A673 (cell line): ENCODE measurements around the gene ADAMTSL3. TPM values are rescaled to one million over a fixed set of nuclear protein-coding genes. Genes with fewer than 3 reads are reported as not detected.

ENCODE experiments used
- BruUV-seq: library from RNA; stranded (reverse); fragments of 400-500 nt; replicated peaks from 2 replicates; lab custom pipeline; 2021; lab: Mats Ljungman, UMichigan
- CTCF ChIA-PET: fragments of 300-600 bp; sonication (Branson Sonifier 250); formaldehyde crosslinking; loops from one replicate; lab custom pipeline; 2022; ENCODE audit warnings: antibody characterized with exemption; lab: Charles Lee
- POLR2A ChIA-PET: fragments of 300-600 bp; sonication (Branson Sonifier 250); formaldehyde crosslinking; loops from one replicate; lab custom pipeline; 2022; ENCODE audit warnings: antibody characterized with exemption; ENCODE audit not compliant: low non-redundant PET; lab: Charles Lee
- DNase-seq: peaks from one replicate; pipeline ENCODE4 v3.0.0-alpha.2; 2015; ENCODE audit warnings: low spot score
- H3K27ac ChIP-seq: fragments of 200-600 bp; sonication (generic); 2 replicates; pipeline ENCODE4 v1.5.1; 2016; ENCODE audit warnings: mixed run types, low read depth, mild to moderate bottlenecking, mixed read lengths, antibody characterized with exemption, low read length; ENCODE audit not compliant: poor library complexity, severe bottlenecking
- H3K27me3 ChIP-seq: fragments of 200-600 bp; sonication (generic); replicated peaks from 2 replicates; pipeline ENCODE4 v1.6.1; 2017; ENCODE audit warnings: mixed run types, low read depth, mild to moderate bottlenecking, mixed read lengths, antibody characterized with exemption, low read length; ENCODE audit not compliant: insufficient read depth, poor library complexity
- H3K36me3 ChIP-seq: fragments of 200-600 bp; sonication (generic); 2 replicates; pipeline ENCODE4 v1.6.1; 2016; ENCODE audit warnings: mixed run types, mild to moderate bottlenecking, mixed read lengths, antibody characterized with exemption, low read length; ENCODE audit not compliant: insufficient read depth, poor library complexity, severe bottlenecking
- H3K4me1 ChIP-seq: fragments of 200-600 bp; sonication (generic); 2 replicates; pipeline ENCODE4 v1.6.1; 2017; ENCODE audit warnings: mixed run types, mild to moderate bottlenecking, mixed read lengths, antibody characterized with exemption, low read length; ENCODE audit not compliant: insufficient read depth, poor library complexity, severe bottlenecking
- H3K4me3 ChIP-seq: fragments of 200-600 bp; sonication (generic); 2 replicates; pipeline ENCODE4 v1.5.1; 2016; ENCODE audit warnings: low read depth, mixed run types, mild to moderate bottlenecking, mixed read lengths, low read length; ENCODE audit not compliant: poor library complexity, severe bottlenecking
- H3K9me3 ChIP-seq: fragments of 200-600 bp; sonication (generic); 2 replicates; pipeline ENCODE4 v1.6.1; 2016; ENCODE audit warnings: mixed run types, low read depth, mild to moderate bottlenecking, mixed read lengths, antibody characterized with exemption, low read length; ENCODE audit not compliant: poor library complexity, severe bottlenecking
- CTCF ChIP-seq: fragments of 300-800, 200-600 bp; sonication (generic); conservative IDR thresholded peaks from 2 replicates; pipeline ENCODE4 v1.5.1; 2017; ENCODE audit warnings: low read depth, mild to moderate bottlenecking, antibody characterized with exemption, low read length, moderate library complexity, mixed read lengths
- EZH2 ChIP-seq: fragments of 200-600 bp; sonication (generic); IDR thresholded peaks from 2 replicates; pipeline ENCODE4 v1.6.1; 2017; ENCODE audit warnings: borderline replicate concordance, low read depth, mild to moderate bottlenecking, mixed read lengths, antibody characterized with exemption, low read length; ENCODE audit not compliant: poor library complexity, severe bottlenecking
- intact Hi-C: fragments of 100-400 bp; cut with micrococcal nuclease; formaldehyde crosslinking; loops from one replicate; pipeline ENCODE4 v1.10.0; 2022; ENCODE audit not compliant: unreplicated experiment
- total RNA-seq: library from RNA; stranded (reverse); gene quantifications from 2 replicates; pipeline ENCODE4 v1.2.3, GENCODE V29; 2021

The ADAMTSL3 gene
- total RNA-seq, 1 experiment from 2014 or later, result 0.95 TPM

- TF ChIP-seq CTCF (no peak), EZH2 (no peak)
- no TSS peak for BruUV-seq
- Histone ChIP-seq H3K4me3 (no peak overlapping the region), H3K36me3 (no peaks in the 10 kb centered on the region), H3K27ac (no peak overlapping the region), H3K9me3 (no peaks in the 10 kb centered on the region), H3K27me3 (no peaks in the 10 kb centered on the region), H3K4me1 (peaks cover 7% of the 10 kb centered on the region)
- ChIA-PET CTCF (no interaction called here), POLR2A (no interaction called here)
- intact Hi-C loops, result no loop called here
- DNase-seq, result peak; percentile 38
These were observed 218.1 kb downstream of the ADAMTSL3 start for GRCh38 chr15:83871808-83872559.

- intact Hi-C loops, result no loop called here
- Histone ChIP-seq H3K27ac (no peak overlapping the region), H3K4me3 (no peak overlapping the region), H3K36me3 (no peaks in the 10 kb centered on the region), H3K9me3 (no peaks in the 10 kb centered on the region), H3K4me1 (peaks cover 7% of the 10 kb centered on the region), H3K27me3 (no peaks in the 10 kb centered on the region)
- ChIA-PET CTCF (no interaction called here), POLR2A (no interaction called here)
- BruUV-seq, result no TSS peak
- no peak for DNase-seq
- TF ChIP-seq EZH2 (no peak), CTCF (no peak)
These were observed 220.0 kb downstream of the ADAMTSL3 start for GRCh38 chr15:83873966-83874365.

- DNase-seq, result no peak
- no TSS peak for BruUV-seq
- no peaks in the 10 kb centered on the region for H3K27me3 ChIP-seq
- no peak for TF ChIP-seq CTCF
- no peak for TF ChIP-seq EZH2
- H3K36me3 ChIP-seq, result no peaks in the 10 kb centered on the region
- H3K4me3 ChIP-seq, result no peak overlapping the region
- no peaks in the 10 kb centered on the region for H3K4me1 ChIP-seq
- H3K9me3 ChIP-seq, result no peaks in the 10 kb centered on the region
- intact Hi-C loops, result no loop called here
- POLR2A ChIA-PET, result no interaction called here
- CTCF ChIA-PET, result no interaction called here
- H3K27ac ChIP-seq, result no peak overlapping the region
These were observed 226.6 kb downstream of the ADAMTSL3 start for GRCh38 chr15:83880529-83880928.
